ENCODE results near the gene NT5DC2. TPM values are rescaled to one million over a fixed set of nuclear protein-coding genes. Genes with fewer than 3 reads are reported as not detected.

The NT5DC2 gene
- total RNA-seq, 1 experiment from 2014 or later, result 46.9 TPM

- no peak for DNase-seq (ENCODE audit: low spot score)
Observed at GRCh38 chr3:52525680-52526561, 7.7 kb downstream of the NT5DC2 start.

DNA sequence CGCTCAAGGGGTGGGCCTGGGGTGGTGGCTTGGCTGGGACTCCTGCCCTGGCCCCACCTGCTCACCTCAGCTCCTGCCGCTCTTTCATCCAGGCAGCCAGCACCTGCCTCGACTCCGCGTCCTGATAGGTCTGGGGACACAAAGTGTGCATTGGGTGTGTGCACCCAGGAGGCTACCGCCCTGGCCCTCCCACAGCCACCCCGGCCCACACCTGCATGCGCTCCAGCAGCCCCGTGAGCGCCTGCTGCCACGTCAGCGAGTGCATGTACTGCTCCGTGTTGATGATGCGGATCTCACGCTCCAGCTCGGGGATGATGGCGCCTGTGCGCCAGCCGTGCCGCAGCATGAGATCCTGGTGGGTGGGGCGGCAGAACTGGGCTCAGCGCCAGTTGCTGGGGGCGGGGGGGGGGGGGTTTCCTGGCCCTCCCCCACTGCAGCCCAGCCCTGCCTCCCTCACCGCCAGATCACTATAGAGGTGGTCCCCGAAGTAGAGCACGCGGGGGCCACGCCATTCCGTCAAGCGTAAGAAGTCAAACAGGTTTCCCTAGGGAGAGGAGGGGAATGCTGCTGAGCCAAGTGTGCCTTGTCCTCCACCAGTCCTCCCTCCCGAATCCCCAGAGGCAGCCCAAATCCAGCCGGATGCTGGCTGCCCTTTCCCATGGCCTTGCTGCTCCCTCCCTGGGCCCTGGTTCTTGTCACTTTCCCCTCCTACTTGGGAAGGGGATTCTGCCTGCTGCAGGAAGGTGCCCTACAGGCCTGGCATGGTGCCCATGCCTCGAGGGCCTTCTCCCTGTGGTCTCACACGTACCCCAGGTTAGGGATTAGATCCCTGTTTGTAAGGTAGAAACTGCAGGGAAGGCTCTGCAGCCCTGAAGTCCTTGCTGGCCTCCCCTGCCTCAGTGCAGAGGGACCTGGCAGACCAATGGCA, 8.6 kb downstream of the NT5DC2 start:
- no peak for DNase-seq (ENCODE audit: low spot score)

DNA sequence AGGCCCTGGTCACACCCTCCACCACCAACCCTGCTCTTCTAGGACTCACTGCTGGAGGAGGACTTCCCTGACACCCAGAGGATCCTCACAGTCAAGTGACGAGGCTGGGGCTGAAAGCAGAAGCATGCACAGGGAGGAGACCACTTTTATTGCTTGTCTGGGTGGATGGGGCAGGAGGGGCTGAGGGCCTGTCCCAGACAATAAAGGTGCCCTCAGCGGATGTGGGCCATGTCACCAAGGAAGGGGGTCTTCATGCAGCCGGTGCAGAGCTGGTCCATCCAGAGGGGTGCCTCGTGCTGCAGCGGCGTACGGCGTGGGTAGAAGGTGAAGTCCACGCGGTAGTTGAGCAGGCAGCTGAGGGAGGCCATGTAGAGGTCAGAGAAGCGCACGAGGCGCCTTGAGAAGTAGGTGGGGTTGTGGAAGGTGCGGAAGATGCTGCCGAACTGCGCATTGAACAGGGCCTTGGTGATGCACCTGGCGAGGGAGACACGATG, 9.4 kb downstream of the NT5DC2 start:
- DNase-seq (ENCODE audit: low spot score), result no peak

DNA sequence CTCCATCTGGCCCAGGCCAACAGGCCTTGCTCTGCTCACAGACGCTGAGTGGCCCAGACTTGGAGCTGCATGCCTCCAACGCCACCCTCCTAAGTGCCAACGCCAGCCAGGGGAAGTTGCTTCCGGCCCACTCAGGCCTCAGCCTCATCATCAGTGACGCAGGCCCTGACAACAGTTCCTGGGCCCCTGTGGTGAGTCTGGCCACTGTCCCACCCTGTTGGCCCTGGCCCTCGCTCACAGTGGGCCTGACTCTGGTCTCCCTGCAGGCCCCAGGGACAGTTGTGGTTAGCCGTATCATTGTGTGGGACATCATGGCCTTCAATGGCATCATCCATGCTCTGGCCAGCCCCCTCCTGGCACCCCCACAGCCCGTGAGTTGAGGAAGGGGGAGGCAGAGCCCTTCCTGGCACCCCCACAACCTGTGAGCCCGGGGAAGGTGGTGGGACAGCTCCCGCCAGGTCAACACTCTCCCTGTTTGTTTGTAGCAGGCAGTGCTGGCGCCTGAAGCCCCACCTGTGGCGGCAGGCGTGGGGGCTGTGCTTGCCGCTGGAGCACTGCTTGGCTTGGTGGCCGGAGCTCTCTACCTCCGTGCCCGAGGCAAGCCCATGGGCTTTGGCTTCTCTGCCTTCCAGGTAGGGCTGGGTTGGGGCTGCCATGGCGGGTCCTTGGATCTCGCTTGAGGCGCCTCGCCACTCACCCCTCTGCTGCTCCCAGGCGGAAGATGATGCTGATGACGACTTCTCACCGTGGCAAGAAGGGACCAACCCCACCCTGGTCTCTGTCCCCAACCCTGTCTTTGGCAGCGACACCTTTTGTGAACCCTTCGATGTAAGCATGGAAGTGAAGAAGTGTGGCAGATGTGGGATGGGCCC, 10.0 kb downstream of the NT5DC2 start:
- DNase-seq (ENCODE audit: low spot score), result no peak

DNA sequence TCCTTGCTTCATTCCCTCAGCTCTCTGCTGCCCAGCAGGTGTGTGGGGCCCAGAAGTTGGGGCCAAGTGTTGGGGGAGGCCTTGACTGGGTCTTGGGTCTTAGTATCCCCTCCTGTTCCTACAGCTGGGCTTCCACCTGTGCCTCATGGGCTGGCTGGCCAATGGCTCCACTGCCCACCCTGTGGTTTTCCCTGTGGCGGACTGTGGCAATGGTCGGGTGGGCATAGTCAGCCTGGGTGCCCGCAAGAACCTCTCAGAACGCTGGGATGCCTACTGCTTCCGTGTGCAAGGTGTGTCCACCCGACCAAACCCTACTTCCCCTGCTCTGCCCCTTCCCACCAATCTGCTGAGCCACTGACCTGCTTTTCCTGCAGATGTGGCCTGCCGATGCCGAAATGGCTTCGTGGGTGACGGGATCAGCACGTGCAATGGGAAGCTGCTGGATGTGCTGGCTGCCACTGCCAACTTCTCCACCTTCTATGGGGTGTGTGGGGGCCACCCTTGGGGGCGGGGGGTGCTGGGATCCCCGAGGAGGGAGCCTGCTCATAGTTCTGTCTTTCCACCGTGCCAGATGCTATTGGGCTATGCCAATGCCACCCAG, 10.9 kb downstream of the NT5DC2 start:
- DNase-seq (ENCODE audit: low spot score), result no peak

- DNase-seq (ENCODE audit: low spot score), result no peak
Observed at GRCh38 chr3:52521881-52522650, 11.6 kb downstream of the NT5DC2 start.

DNA sequence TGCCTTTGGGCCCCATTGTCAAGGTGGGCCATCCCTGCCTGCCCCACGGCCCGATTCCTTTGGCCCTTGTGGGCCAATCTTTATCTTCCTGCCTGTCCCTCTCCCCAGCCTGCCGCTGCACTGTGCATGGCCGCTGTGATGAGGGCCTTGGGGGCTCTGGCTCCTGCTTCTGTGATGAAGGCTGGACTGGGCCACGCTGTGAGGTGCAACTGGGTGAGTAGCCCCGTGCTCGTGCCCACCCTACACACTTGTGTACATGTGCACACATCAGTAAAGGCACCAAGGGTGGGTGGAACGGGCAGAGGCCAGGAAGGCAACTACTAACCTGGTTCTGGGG, 12.2 kb downstream of the NT5DC2 start:
- DNase-seq (ENCODE audit: low spot score), result no peak

GRCh38 chr3:52520716-52521487, 12.8 kb downstream of the NT5DC2 start:
- DNase-seq (ENCODE audit: low spot score), result no peak

DNA sequence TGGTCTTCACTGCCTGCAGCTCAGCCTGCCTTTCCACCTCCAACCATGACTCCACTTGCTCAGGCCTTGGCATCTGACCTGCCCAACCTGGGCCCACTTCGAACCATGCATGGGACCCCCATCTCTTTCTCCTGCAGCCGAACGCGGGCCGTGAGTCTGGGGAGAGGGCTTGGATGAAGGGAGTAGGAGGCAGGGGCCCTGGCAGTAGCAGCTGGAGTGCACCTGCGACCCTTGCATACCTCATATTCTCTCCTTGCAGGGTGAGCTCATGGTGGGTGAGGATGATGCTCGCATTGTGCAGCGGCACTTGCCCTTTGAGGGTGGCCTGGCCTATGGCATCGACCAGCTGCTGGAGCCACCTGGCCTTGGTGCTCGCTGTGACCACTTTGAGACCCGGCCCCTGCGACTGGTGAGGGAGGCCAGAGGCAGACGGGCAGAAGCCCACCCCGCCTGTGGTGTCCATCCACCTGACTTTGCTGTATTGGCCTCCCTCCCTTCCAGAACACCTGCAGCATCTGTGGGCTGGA, 13.5 kb downstream of the NT5DC2 start:
- DNase-seq (ENCODE audit: low spot score), result no peak

GRCh38 chr3:52519445-52520140, 14.1 kb downstream of the NT5DC2 start:
- no peak for DNase-seq (ENCODE audit: low spot score)

GRCh38 chr3:52518723-52519444, 14.8 kb downstream of the NT5DC2 start:
- DNase-seq (ENCODE audit: low spot score), result no peak

- DNase-seq (ENCODE audit: low spot score), result no peak
Observed at GRCh38 chr3:52517796-52518722, 15.6 kb downstream of the NT5DC2 start.

- no peak for DNase-seq (ENCODE audit: low spot score)
Observed at GRCh38 chr3:52516509-52517195, 17.0 kb downstream of the NT5DC2 start.

- DNase-seq (ENCODE audit: low spot score), result no peak
Observed at GRCh38 chr3:52515192-52515591, 18.5 kb downstream of the NT5DC2 start.

GRCh38 chr3:52514576-52514975, 19.1 kb downstream of the NT5DC2 start:
- no peak for DNase-seq (ENCODE audit: low spot score)

DNA sequence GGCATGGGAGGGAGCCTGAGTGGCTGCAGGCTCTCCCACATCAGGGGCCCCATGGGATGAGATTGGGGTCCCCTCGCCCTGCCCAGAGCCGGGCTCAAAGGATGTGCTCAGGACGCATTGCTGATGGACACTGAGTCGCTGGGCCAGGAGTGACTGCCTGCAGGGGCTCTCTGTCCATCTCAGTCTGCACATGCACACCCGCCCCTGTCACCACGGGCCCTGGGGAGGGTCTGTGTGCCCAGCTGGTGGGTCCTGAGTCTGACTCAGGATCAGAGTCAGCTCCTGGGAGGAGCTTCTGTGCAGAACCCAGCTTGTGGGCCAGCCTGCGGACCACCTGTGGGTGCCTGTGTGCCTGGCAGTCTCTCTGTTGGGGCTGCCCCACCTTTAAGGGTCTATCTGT, 20.4 kb downstream of the NT5DC2 start:
- DNase-seq (ENCODE audit: low spot score), result no peak

Measured in H4 (cell line).